Liver (tissue), 9 donors: Measurements from ENCODE around the gene MAPRE2. TPM values are rescaled to one million over a fixed set of nuclear protein-coding genes. Genes with fewer than 3 reads are reported as not detected.

ENCODE experiments used
- DNase-seq: peaks from one replicate; pipeline ENCODE4 v3.0.0-alpha.2; 2017; ENCODE audit warnings: low spot score
- H3K27ac ChIP-seq, 2 donors: one replicate each; pipeline ENCODE4 v1.7.0; 2013; ENCODE audit warnings: inconsistent platforms in 2 of 2, low read length in 2 of 2, control low read depth in 1 of 2, low read depth in 1 of 2, mild to moderate bottlenecking in 1 of 2
- H3K27me3 ChIP-seq, 4 donors: one replicate each; pipeline versions ENCODE4 v1.6.1 to v1.7.0; 2013; ENCODE audit warnings: low read length in 3 of 4, inconsistent platforms in 1 of 4, mild to moderate bottlenecking in 1 of 4, moderate library complexity in 1 of 4; ENCODE audit not compliant: control insufficient read depth in 4 of 4, insufficient read depth in 4 of 4
- H3K36me3 ChIP-seq, 4 donors: one replicate each; pipeline versions ENCODE4 v1.6.1 to v1.7.0; 2013; ENCODE audit warnings: low read length in 3 of 4, mild to moderate bottlenecking in 3 of 4, low read depth in 1 of 4, moderate library complexity in 1 of 4; ENCODE audit not compliant: control insufficient read depth in 4 of 4, insufficient read depth in 3 of 4
- H3K4me1 ChIP-seq, 4 donors: one replicate each; pipeline versions ENCODE4 v1.6.1 to v1.7.0; 2013; ENCODE audit warnings: low read length in 3 of 4, mild to moderate bottlenecking in 3 of 4, moderate library complexity in 1 of 4; ENCODE audit not compliant: control insufficient read depth in 4 of 4, insufficient read depth in 4 of 4
- H3K4me3 ChIP-seq, 3 donors: one replicate each; pipeline versions ENCODE4 v1.6.1 to v1.7.0; 2013; ENCODE audit warnings: low read length in 3 of 3, control low read depth in 1 of 3, low read depth in 1 of 3, mild to moderate bottlenecking in 1 of 3
- H3K9ac ChIP-seq, 2 donors: one replicate each; pipeline ENCODE4 v1.7.0; 2013; ENCODE audit warnings: low read length in 2 of 2, mild to moderate bottlenecking in 2 of 2, moderate library complexity in 2 of 2, control low read depth in 1 of 2, low read depth in 1 of 2
- H3K9me3 ChIP-seq, 4 donors: one replicate each; pipeline versions ENCODE4 v1.6.1 to v1.7.0; 2013; ENCODE audit warnings: low read length in 3 of 4; ENCODE audit not compliant: control insufficient read depth in 4 of 4
- EGR1 ChIP-seq, 2 donors: IDR thresholded peaks; 2 replicates each; pipeline ENCODE4 v1.6.1; 2016 to 2018; ENCODE audit warnings: antibody characterized with exemption in 2 of 2, low read depth in 2 of 2
- FOXA1 ChIP-seq: IDR thresholded peaks from 2 replicates; pipeline ENCODE4 v1.6.1; 2016; ENCODE audit warnings: antibody characterized with exemption
- FOXA2 ChIP-seq: IDR thresholded peaks from 2 replicates; pipeline ENCODE4 v1.6.1; 2016; ENCODE audit warnings: antibody characterized with exemption
- GABPA ChIP-seq, 2 donors: IDR thresholded peaks in 1 of 2; conservative IDR thresholded peaks in 1 of 2; 2 replicates each; pipeline ENCODE4 v1.6.1; 2016; ENCODE audit warnings: antibody characterized with exemption in 2 of 2, mild to moderate bottlenecking in 1 of 2, moderate library complexity in 1 of 2
- HNF4A ChIP-seq, 2 donors: conservative IDR thresholded peaks; 2 replicates each; pipeline ENCODE4 v1.6.1; 2016; ENCODE audit warnings: antibody characterized with exemption in 2 of 2, mild to moderate bottlenecking in 2 of 2
- HNF4G ChIP-seq: IDR thresholded peaks from 2 replicates; pipeline ENCODE4 v1.6.1; 2016; ENCODE audit warnings: antibody characterized with exemption
- JUND ChIP-seq, 2 donors: IDR thresholded peaks; 2 replicates each; pipeline ENCODE4 v1.6.1; 2016; ENCODE audit warnings: antibody characterized with exemption in 2 of 2
- NR2F2 ChIP-seq: IDR thresholded peaks from 2 replicates; pipeline ENCODE4 v1.6.1; 2016; ENCODE audit warnings: antibody characterized with exemption
- RAD21 ChIP-seq, 2 donors: IDR thresholded peaks; 2 replicates each; pipeline ENCODE4 v1.6.1; 2016; ENCODE audit warnings: antibody characterized with exemption in 2 of 2, mild to moderate bottlenecking in 2 of 2
- RXRA ChIP-seq, 2 donors: IDR thresholded peaks; 2 replicates each; pipeline ENCODE4 v1.6.1; 2017 to 2018; ENCODE audit warnings: antibody characterized with exemption in 2 of 2, mild to moderate bottlenecking in 1 of 2
- SP1 ChIP-seq: IDR thresholded peaks from 2 replicates; pipeline ENCODE4 v1.6.1; 2018; ENCODE audit warnings: antibody characterized with exemption, mild to moderate bottlenecking
- TAF1 ChIP-seq: conservative IDR thresholded peaks from 2 replicates; pipeline ENCODE4 v1.6.1; 2016; ENCODE audit warnings: antibody characterized with exemption, mild to moderate bottlenecking
- YY1 ChIP-seq: IDR thresholded peaks from 2 replicates; pipeline ENCODE4 v1.6.1; 2016; ENCODE audit warnings: antibody characterized with exemption, mild to moderate bottlenecking
- WGBS: extraction: QIAGEN DNeasy Blood & Tissue Kit; methylation state at CpG from one replicate; pipeline ENCODE4 v1.1.7; 2013; 5-methylcytosine and 5-hydroxymethylcytosine counted together
- polyA plus RNA-seq, 2 donors: library from polyadenylated mRNA; stranded (reverse) in 1 of 2; unstranded in 1 of 2; fragments of 200-250 nt in 1 of 2; fragments of >200 nt in 1 of 2; fragmentation: Nextera tagmentation in 1 of 2; extraction: Ambion mirVana in 1 of 2; gene quantifications; one replicate each; pipeline versions ENCODE4 v1.2.1 to v1.2.3, GENCODE V29; 2013 to 2015
- total RNA-seq, 2 donors: library from RNA; depleted of rRNA; stranded (reverse); fragments of >200 nt; gene quantifications; one replicate each; pipeline ENCODE4 v1.2.3, GENCODE V29; 2014
- TF ChIP-seq, protein P1 (sequence below): IDR thresholded peaks from 2 replicates; pipeline ENCODE4 v1.6.1; 2016; ENCODE audit warnings: antibody characterized with exemption
- TF ChIP-seq, protein P2 (sequence below): fragments of 150-350 bp; IDR thresholded peaks from 2 replicates; pipeline ENCODE4 v1.5.1; 2017; ENCODE audit warnings: improper control_type of control experiment, low read depth, low read length; ENCODE audit not compliant: missing input control
- TF ChIP-seq, protein P3 (sequence below): IDR thresholded peaks from 2 replicates; pipeline ENCODE4 v1.6.1; 2016; ENCODE audit warnings: antibody characterized with exemption
- TF ChIP-seq, protein P4 (sequence below): IDR thresholded peaks from 2 replicates; pipeline ENCODE4 v1.6.1; 2016; ENCODE audit warnings: antibody characterized with exemption
- TF ChIP-seq, protein P5 (sequence below): IDR thresholded peaks from 2 replicates; pipeline ENCODE4 v1.6.1; 2016; ENCODE audit warnings: antibody characterized with exemption, mild to moderate bottlenecking
- donor health status: healthy.
- donor health status: healthy.
- donor health status: healthy.
- donor health status: healthy.
- donor health status: healthy.

MAPRE2 gene
- total and polyA plus RNA-seq, 4 donors = 7.9 to 12.8 (median 11.0) TPM

DNA sequence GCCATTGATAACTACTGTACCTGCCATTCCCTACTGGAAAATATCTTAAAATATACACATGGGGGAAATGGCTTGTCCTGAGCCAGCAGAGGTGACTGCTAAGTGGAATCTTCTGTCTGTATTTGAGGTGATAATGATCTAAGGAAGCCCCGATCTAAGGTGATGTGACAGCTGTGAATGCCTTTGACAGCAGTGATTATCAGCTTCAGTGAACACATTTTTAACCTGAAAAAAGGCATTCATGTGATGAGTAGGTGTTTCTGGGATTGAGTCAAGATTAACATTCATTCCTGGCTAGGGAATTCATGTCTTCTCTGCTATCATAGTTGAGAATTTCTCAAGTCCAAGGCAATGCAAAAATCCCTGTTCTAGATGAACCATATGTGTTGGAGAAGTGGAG is 9.1 kb upstream of the MAPRE2 start:
- DNase-seq = no peak
- TF ChIP-seq EGR1 (IDR thresholded peaks at IDR 0.05; ENCODE audit: low read depth in 2 of 2) (no peak), RXRA (IDR thresholded peaks at IDR 0.05) (no peak), SP1 (no peak), FOXA2 (no peak), GABPA (IDR thresholded peaks at IDR 0.05 in 1 of 2, conservative IDR thresholded peaks at IDR 0.05 in 1 of 2) (no peak), YY1 (no peak), HNF4A (conservative IDR thresholded peaks at IDR 0.05) (no peak), TAF1 (no peak), HNF4G (no peak), RAD21 (IDR thresholded peaks at IDR 0.05) (no peak), NR2F2 (no peak), JUND (IDR thresholded peaks at IDR 0.05) (no peak), FOXA1 (no peak)
- TF ChIP-seq, protein P1, sequence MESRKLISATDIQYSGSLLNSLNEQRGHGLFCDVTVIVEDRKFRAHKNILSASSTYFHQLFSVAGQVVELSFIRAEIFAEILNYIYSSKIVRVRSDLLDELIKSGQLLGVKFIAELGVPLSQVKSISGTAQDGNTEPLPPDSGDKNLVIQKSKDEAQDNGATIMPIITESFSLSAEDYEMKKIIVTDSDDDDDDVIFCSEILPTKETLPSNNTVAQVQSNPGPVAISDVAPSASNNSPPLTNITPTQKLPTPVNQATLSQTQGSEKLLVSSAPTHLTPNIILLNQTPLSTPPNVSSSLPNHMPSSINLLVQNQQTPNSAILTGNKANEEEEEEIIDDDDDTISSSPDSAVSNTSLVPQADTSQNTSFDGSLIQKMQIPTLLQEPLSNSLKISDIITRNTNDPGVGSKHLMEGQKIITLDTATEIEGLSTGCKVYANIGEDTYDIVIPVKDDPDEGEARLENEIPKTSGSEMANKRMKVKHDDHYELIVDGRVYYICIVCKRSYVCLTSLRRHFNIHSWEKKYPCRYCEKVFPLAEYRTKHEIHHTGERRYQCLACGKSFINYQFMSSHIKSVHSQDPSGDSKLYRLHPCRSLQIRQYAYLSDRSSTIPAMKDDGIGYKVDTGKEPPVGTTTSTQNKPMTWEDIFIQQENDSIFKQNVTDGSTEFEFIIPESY = no peak
- TF ChIP-seq, protein P2, sequence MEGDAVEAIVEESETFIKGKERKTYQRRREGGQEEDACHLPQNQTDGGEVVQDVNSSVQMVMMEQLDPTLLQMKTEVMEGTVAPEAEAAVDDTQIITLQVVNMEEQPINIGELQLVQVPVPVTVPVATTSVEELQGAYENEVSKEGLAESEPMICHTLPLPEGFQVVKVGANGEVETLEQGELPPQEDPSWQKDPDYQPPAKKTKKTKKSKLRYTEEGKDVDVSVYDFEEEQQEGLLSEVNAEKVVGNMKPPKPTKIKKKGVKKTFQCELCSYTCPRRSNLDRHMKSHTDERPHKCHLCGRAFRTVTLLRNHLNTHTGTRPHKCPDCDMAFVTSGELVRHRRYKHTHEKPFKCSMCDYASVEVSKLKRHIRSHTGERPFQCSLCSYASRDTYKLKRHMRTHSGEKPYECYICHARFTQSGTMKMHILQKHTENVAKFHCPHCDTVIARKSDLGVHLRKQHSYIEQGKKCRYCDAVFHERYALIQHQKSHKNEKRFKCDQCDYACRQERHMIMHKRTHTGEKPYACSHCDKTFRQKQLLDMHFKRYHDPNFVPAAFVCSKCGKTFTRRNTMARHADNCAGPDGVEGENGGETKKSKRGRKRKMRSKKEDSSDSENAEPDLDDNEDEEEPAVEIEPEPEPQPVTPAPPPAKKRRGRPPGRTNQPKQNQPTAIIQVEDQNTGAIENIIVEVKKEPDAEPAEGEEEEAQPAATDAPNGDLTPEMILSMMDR = no peak
- TF ChIP-seq, protein P3, sequence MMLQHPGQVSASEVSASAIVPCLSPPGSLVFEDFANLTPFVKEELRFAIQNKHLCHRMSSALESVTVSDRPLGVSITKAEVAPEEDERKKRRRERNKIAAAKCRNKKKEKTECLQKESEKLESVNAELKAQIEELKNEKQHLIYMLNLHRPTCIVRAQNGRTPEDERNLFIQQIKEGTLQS = no peak
- TF ChIP-seq, protein P4, sequence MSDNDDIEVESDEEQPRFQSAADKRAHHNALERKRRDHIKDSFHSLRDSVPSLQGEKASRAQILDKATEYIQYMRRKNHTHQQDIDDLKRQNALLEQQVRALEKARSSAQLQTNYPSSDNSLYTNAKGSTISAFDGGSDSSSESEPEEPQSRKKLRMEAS = no peak
- TF ChIP-seq, protein P5, sequence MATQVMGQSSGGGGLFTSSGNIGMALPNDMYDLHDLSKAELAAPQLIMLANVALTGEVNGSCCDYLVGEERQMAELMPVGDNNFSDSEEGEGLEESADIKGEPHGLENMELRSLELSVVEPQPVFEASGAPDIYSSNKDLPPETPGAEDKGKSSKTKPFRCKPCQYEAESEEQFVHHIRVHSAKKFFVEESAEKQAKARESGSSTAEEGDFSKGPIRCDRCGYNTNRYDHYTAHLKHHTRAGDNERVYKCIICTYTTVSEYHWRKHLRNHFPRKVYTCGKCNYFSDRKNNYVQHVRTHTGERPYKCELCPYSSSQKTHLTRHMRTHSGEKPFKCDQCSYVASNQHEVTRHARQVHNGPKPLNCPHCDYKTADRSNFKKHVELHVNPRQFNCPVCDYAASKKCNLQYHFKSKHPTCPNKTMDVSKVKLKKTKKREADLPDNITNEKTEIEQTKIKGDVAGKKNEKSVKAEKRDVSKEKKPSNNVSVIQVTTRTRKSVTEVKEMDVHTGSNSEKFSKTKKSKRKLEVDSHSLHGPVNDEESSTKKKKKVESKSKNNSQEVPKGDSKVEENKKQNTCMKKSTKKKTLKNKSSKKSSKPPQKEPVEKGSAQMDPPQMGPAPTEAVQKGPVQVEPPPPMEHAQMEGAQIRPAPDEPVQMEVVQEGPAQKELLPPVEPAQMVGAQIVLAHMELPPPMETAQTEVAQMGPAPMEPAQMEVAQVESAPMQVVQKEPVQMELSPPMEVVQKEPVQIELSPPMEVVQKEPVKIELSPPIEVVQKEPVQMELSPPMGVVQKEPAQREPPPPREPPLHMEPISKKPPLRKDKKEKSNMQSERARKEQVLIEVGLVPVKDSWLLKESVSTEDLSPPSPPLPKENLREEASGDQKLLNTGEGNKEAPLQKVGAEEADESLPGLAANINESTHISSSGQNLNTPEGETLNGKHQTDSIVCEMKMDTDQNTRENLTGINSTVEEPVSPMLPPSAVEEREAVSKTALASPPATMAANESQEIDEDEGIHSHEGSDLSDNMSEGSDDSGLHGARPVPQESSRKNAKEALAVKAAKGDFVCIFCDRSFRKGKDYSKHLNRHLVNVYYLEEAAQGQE = no peak
- H3K36me3 ChIP-seq = no peaks in the 10 kb centered on the region
- H3K4me3 ChIP-seq = no peak overlapping the region
- no peak overlapping the region for H3K27ac ChIP-seq
- H3K4me1 ChIP-seq = peaks cover 2 to 14% (median 9%) of the 10 kb centered on the region in 4 donors
- H3K27me3 ChIP-seq = no peaks in the 10 kb centered on the region
- WGBS = 83% methylated on average over 1 of the region's 1 CpG
- no peaks in the 10 kb centered on the region for H3K9me3 ChIP-seq
- no peak overlapping the region for H3K9ac ChIP-seq
